GM23248 (cell line): Measurements from ENCODE around the gene PRSS22. TPM values are rescaled to one million over a fixed set of nuclear protein-coding genes. Genes with fewer than 3 reads are reported as not detected.

ENCODE experiments used
- DNase-seq: peaks from one replicate; pipeline ENCODE4 v3.0.0-alpha.2; 2015
- H2AFZ ChIP-seq: fragments of 200-600 bp; sonication (generic); 2 replicates; pipeline ENCODE4 v1.6.1; 2016; ENCODE audit warnings: antibody characterized with exemption
- H3F3A ChIP-seq: fragments of 200-600 bp; sonication (generic); 2 replicates; pipeline ENCODE4 v1.6.1; 2016; ENCODE audit warnings: mild to moderate bottlenecking, antibody characterized with exemption, mixed run types; ENCODE audit not compliant: insufficient read depth
- H3K27ac ChIP-seq: fragments of 200-600 bp; sonication (generic); 2 replicates; pipeline ENCODE4 v1.5.1; 2016; ENCODE audit warnings: mild to moderate bottlenecking
- H3K27me3 ChIP-seq: fragments of 200-600 bp; sonication (generic); replicated peaks from 2 replicates; pipeline ENCODE4 v1.6.1; 2016; ENCODE audit warnings: mild to moderate bottlenecking; ENCODE audit not compliant: insufficient read depth
- H3K36me3 ChIP-seq: fragments of 200-600 bp; sonication (generic); 2 replicates; pipeline ENCODE4 v1.6.1; 2016; ENCODE audit warnings: low read depth, mild to moderate bottlenecking
- H3K4me1 ChIP-seq: fragments of 200-600 bp; sonication (generic); 2 replicates; pipeline ENCODE4 v1.6.1; 2016; ENCODE audit warnings: mild to moderate bottlenecking; ENCODE audit not compliant: insufficient read depth
- H3K4me2 ChIP-seq: fragments of 200-600 bp; sonication (generic); one replicate; pipeline ENCODE4 v1.6.1; 2016; ENCODE audit warnings: mild to moderate bottlenecking; ENCODE audit not compliant: unreplicated experiment
- H3K4me3 ChIP-seq: fragments of 200-600 bp; sonication (generic); 2 replicates; pipeline ENCODE4 v1.5.1; 2016; ENCODE audit warnings: mild to moderate bottlenecking
- H3K79me2 ChIP-seq: fragments of 200-600 bp; sonication (generic); 2 replicates; pipeline ENCODE4 v1.6.1; 2016; ENCODE audit warnings: mild to moderate bottlenecking; ENCODE audit not compliant: insufficient read depth
- H3K9ac ChIP-seq: fragments of 200-600 bp; sonication (generic); 2 replicates; pipeline ENCODE4 v1.6.1; 2016; ENCODE audit warnings: mild to moderate bottlenecking
- H3K9me2 ChIP-seq: fragments of 200-600 bp; sonication (generic); 2 replicates; pipeline ENCODE4 v1.6.1; 2016; ENCODE audit warnings: mixed run types, mild to moderate bottlenecking, moderate library complexity; ENCODE audit not compliant: insufficient read depth
- H3K9me3 ChIP-seq: fragments of 200-600 bp; sonication (generic); one replicate; pipeline ENCODE4 v1.6.1; 2017; ENCODE audit warnings: low read depth
- H4K20me1 ChIP-seq: fragments of 200-600 bp; sonication (generic); 2 replicates; pipeline ENCODE4 v1.6.0; 2016; ENCODE audit not compliant: insufficient read depth
- EZH2 ChIP-seq: fragments of 200-600 bp; sonication (generic); IDR thresholded peaks from 2 replicates; pipeline ENCODE4 v1.6.1; 2018; ENCODE audit warnings: antibody characterized with exemption, mild to moderate bottlenecking; ENCODE audit not compliant: insufficient read depth, poor library complexity, severe bottlenecking
- EZH2phosphoT487 ChIP-seq: fragments of 200-600 bp; sonication (generic); IDR thresholded peaks from 2 replicates; pipeline ENCODE4 v1.6.1; 2018; ENCODE audit warnings: antibody characterized with exemption, moderate library complexity, mild to moderate bottlenecking, low read depth; ENCODE audit not compliant: insufficient read depth
- WGBS, 2 experiments: methylation state at CpG; one replicate each; pipeline ENCODE4 v1.1.6; 2015 to 2017; ENCODE audit warnings: low lambda C conversion rate in 2 of 2, low coverage in 1 of 2; ENCODE audit errors: missing lambda C conversion rate in 2 of 2; 5-methylcytosine and 5-hydroxymethylcytosine counted together
- in situ Hi-C: fragments of 300-500 bp; cut with MboI; formaldehyde crosslinking; loops from 2 replicates; pipeline ENCODE4 v1.15.0; 2020
- polyA plus RNA-seq: library from polyadenylated mRNA; unstranded; fragments of >200 nt; fragmentation: Nextera tagmentation; extraction: Ambion mirVana; gene quantifications from 2 replicates; pipeline ENCODE4 v1.2.1, GENCODE V29; 2016
- total RNA-seq: library from RNA; depleted of rRNA; stranded (reverse); fragments of >200 nt; shearing (Covaris generic); gene quantifications from 2 replicates; pipeline ENCODE4 v1.2.3, GENCODE V29; 2014

Gene PRSS22
- total and polyA plus RNA-seq, 2 experiments from 2014 or later, result not detected

GRCh38 chr16:2811703-2812471 is 46.1 kb downstream of the PRSS22 start:
- no peak for DNase-seq
- 56 to 57% methylated on average over 15 of the region's 15 CpGs for WGBS, 2 experiments
- Histone ChIP-seq H3K4me1 (no peaks in the 10 kb centered on the region), H3K9ac (no peak overlapping the region), H3K27ac (no peak overlapping the region), H3K36me3 (no peaks in the 10 kb centered on the region), H3K27me3 (peaks cover 48% of the 10 kb centered on the region; the same call in 1 of the 2 replicates), H3K9me3 (no peaks in the 10 kb centered on the region), H3K9me2 (no peaks in the 10 kb centered on the region), H3K4me2 (no peak overlapping the region), H3K79me2 (no peaks in the 10 kb centered on the region), H4K20me1 (no peaks in the 10 kb centered on the region), H3K4me3 (no peak overlapping the region), H2AFZ (no peak overlapping the region), H3F3A (no peaks in the 10 kb centered on the region)
- no peak for TF ChIP-seq EZH2phosphoT487
- no peak for TF ChIP-seq EZH2
- in situ Hi-C loops, result no loop called here

- no peak for TF ChIP-seq EZH2phosphoT487
- no peak for TF ChIP-seq EZH2
- Histone ChIP-seq H3F3A (no peaks in the 10 kb centered on the region), H3K36me3 (no peaks in the 10 kb centered on the region), H3K27me3 (peaks cover 44% of the 10 kb centered on the region; the same call in 1 of the 2 replicates), H3K27ac (no peak overlapping the region), H3K9me3 (no peaks in the 10 kb centered on the region), H3K4me3 (no peak overlapping the region), H3K79me2 (no peaks in the 10 kb centered on the region), H4K20me1 (no peaks in the 10 kb centered on the region), H2AFZ (no peak overlapping the region), H3K4me2 (no peak overlapping the region), H3K9me2 (no peaks in the 10 kb centered on the region), H3K4me1 (no peaks in the 10 kb centered on the region), H3K9ac (no peak overlapping the region)
- in situ Hi-C loops, result no loop called here
- 60 to 62% methylated on average over 5 to 6 of the region's 6 CpGs for WGBS, 2 experiments
- DNase-seq, result no peak
These were observed 47.3 kb downstream of the PRSS22 start for GRCh38 chr16:2810651-2811050.

- Histone ChIP-seq H2AFZ (no peak overlapping the region), H3K27ac (no peak overlapping the region), H3K9ac (no peak overlapping the region), H3K4me2 (no peak overlapping the region), H4K20me1 (no peaks in the 10 kb centered on the region), H3K9me3 (no peaks in the 10 kb centered on the region), H3K9me2 (no peaks in the 10 kb centered on the region), H3K4me1 (no peaks in the 10 kb centered on the region), H3F3A (no peaks in the 10 kb centered on the region), H3K36me3 (no peaks in the 10 kb centered on the region), H3K27me3 (peaks cover 44% of the 10 kb centered on the region; the same call in 1 of the 2 replicates), H3K79me2 (no peaks in the 10 kb centered on the region), H3K4me3 (no peak overlapping the region)
- no peak for DNase-seq
- WGBS, 2 experiments, result 44% methylated on average over 3 of the region's 3 CpGs
- in situ Hi-C loops, result no loop called here
- TF ChIP-seq EZH2 (no peak), EZH2phosphoT487 (no peak)
These were observed 48.7 kb downstream of the PRSS22 start for GRCh38 chr16:2809149-2809760.

GRCh38 chr16:2808181-2808580 is 49.8 kb downstream of the PRSS22 start:
- no peak for DNase-seq
- Histone ChIP-seq H2AFZ (no peak overlapping the region), H3K27ac (no peak overlapping the region), H3K36me3 (no peaks in the 10 kb centered on the region), H3K9me2 (no peaks in the 10 kb centered on the region), H3K79me2 (no peaks in the 10 kb centered on the region), H4K20me1 (no peaks in the 10 kb centered on the region), H3K9ac (no peak overlapping the region), H3K27me3 (peaks cover 48% of the 10 kb centered on the region), H3K4me3 (no peak overlapping the region), H3K9me3 (no peaks in the 10 kb centered on the region), H3K4me2 (no peak overlapping the region), H3K4me1 (no peaks in the 10 kb centered on the region), H3F3A (no peaks in the 10 kb centered on the region)
- in situ Hi-C loops, result no loop called here
- TF ChIP-seq EZH2, result no peak
- TF ChIP-seq EZH2phosphoT487, result no peak
- 60 to 61% methylated on average over 7 of the region's 7 CpGs for WGBS, 2 experiments
